Measurements from ENCODE around the gene RAB26. TPM values are rescaled to one million over a fixed set of nuclear protein-coding genes. Genes with fewer than 3 reads are reported as not detected.

Gene RAB26
- total RNA-seq, 1 experiment from 2014 or later = 10.8 TPM

DNA sequence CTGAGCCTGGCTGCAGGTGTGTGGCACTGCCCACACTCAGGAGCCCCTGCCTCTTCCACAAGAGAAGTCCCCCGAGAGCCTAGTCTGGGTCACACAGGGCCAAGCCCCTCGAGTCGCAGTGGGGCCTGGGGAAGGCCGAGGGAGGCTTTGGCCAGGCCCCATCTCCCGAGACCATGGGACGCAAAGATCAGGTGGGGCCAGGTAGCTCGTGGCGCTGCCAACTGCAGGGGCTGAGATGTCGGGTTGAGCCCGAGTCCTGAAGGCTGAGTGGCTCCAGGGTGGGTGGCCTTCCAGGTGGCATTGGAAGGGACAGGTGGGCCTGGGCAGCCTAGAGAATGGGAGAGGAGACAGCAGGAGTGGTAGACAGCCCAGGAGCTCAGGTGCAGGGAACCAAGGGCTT, 13.5 kb downstream of the RAB26 start:
- CTCF ChIA-PET = interaction anchor here (0.9 kb wide), 1 partner anchor 126 kb away, joined by 3 read pairs; no protein-coding TSS in a partner anchor
- no peaks in the 10 kb centered on the region for H3K9me3 Mint-ChIP-seq (ENCODE audit: low read depth, unreplicated experiment)
- peaks cover 44% of the 10 kb centered on the region for H3K36me3 Mint-ChIP-seq (ENCODE audit: insufficient read depth, unreplicated experiment)
- intact Hi-C loops (cut with micrococcal nuclease; ENCODE audit: unreplicated experiment) = no loop called here
- TF ChIP-seq, protein P1, sequence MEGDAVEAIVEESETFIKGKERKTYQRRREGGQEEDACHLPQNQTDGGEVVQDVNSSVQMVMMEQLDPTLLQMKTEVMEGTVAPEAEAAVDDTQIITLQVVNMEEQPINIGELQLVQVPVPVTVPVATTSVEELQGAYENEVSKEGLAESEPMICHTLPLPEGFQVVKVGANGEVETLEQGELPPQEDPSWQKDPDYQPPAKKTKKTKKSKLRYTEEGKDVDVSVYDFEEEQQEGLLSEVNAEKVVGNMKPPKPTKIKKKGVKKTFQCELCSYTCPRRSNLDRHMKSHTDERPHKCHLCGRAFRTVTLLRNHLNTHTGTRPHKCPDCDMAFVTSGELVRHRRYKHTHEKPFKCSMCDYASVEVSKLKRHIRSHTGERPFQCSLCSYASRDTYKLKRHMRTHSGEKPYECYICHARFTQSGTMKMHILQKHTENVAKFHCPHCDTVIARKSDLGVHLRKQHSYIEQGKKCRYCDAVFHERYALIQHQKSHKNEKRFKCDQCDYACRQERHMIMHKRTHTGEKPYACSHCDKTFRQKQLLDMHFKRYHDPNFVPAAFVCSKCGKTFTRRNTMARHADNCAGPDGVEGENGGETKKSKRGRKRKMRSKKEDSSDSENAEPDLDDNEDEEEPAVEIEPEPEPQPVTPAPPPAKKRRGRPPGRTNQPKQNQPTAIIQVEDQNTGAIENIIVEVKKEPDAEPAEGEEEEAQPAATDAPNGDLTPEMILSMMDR (IDR thresholded peaks at IDR 0.05; ENCODE audit: unreplicated experiment) = no peak
- no peak for DNase-seq
- H3K27me3 Mint-ChIP-seq (ENCODE audit: unreplicated experiment) = no peaks in the 10 kb centered on the region
- H3K27ac Mint-ChIP-seq (ENCODE audit: unreplicated experiment) = no peak overlapping the region
- H3K4me3 Mint-ChIP-seq (ENCODE audit: low read depth, unreplicated experiment) = peak overlapping the region; percentile 21
- peaks cover 54% of the 10 kb centered on the region for H3K4me1 Mint-ChIP-seq (ENCODE audit: low read depth, unreplicated experiment)
- no TSS peak for BruUV-seq (replicated peaks)

DNA sequence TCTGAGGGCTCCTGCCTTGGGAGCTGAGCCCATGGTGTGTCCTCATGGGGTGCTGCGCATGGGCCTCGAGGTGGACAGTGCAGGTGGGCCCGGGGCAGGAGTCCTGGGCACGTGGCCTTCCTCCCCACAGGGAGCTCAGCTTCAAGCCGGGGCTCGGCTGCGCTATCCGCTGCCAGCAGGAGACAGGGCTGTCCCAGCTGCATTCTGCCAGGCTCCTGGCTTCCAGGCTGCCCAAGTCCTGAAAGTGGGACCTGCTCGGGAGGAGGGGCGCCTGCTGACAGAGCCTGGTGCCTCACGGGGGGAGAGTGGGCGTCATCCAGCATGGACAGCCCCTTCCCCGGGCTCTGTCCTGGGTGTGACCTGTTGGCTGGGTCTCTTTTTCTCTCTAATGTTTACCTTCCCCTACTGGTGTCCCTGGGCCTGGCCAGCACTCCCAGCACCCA, 14.3 kb downstream of the RAB26 start:
- H3K4me1 Mint-ChIP-seq (ENCODE audit: low read depth, unreplicated experiment) = peaks cover 46% of the 10 kb centered on the region
- intact Hi-C loops (cut with micrococcal nuclease; ENCODE audit: unreplicated experiment) = no loop called here
- BruUV-seq (replicated peaks) = no TSS peak
- TF ChIP-seq, protein P1 (IDR thresholded peaks at IDR 0.05; ENCODE audit: unreplicated experiment) = no peak
- peak overlapping the region; percentile 78 for H3K27ac Mint-ChIP-seq (ENCODE audit: unreplicated experiment)
- no peaks in the 10 kb centered on the region for H3K9me3 Mint-ChIP-seq (ENCODE audit: low read depth, unreplicated experiment)
- no peaks in the 10 kb centered on the region for H3K27me3 Mint-ChIP-seq (ENCODE audit: unreplicated experiment)
- peaks cover 39% of the 10 kb centered on the region for H3K36me3 Mint-ChIP-seq (ENCODE audit: insufficient read depth, unreplicated experiment)
- peak overlapping the region; percentile 58 for H3K4me3 Mint-ChIP-seq (ENCODE audit: low read depth, unreplicated experiment)
- peak; percentile 58 for DNase-seq
- CTCF ChIA-PET = interaction anchor here (0.9 kb wide), 1 partner anchor 126 kb away, joined by 3 read pairs; no protein-coding TSS in a partner anchor

DNA sequence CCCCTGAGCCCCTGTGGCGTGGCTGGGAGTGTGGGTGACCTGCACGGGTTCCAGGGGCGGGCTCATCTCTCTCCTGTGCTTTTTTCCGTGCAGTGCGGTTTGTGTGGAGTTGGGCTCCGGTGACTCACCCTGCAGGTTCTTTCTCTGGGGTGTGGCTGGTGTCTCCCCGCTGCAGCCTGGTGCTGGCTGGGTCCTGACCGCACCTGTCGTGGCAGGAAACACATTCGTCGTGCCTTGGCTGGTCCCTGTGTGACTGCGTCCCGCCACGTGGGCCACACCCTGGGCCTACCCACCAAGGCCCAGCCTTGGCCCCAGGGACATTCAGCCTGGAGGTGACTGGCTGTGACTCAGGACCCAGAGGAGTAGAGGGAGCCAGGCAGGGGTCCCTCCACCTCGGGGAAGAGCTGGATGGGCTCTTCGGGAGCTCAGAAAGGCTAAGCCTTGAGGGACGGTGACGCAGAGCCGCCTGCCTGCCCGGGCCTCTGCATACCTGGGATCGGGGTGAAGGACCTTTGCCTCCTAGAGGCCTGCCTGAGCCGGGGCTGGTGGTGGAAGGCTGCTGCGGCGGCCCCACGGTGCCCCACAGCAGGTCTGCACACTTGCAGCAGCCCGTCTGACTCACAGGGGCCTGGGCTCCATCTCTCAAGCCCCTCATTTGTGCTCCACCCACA, 14.9 kb downstream of the RAB26 start:
- CTCF ChIA-PET = interaction anchor here (0.6 to 1.0 kb wide), 4 partner anchors 10 to 52 kb away, joined by 3 read pairs; partner anchors contain the start of gene PGP
- H3K27ac Mint-ChIP-seq (ENCODE audit: unreplicated experiment) = peak overlapping the region; percentile 78
- intact Hi-C loops (cut with micrococcal nuclease; ENCODE audit: unreplicated experiment) = no loop called here
- BruUV-seq (replicated peaks) = no TSS peak
- H3K4me1 Mint-ChIP-seq (ENCODE audit: low read depth, unreplicated experiment) = peaks cover 41% of the 10 kb centered on the region
- peak; percentile 89 for DNase-seq
- H3K27me3 Mint-ChIP-seq (ENCODE audit: unreplicated experiment) = no peaks in the 10 kb centered on the region
- TF ChIP-seq, protein P1 (IDR thresholded peaks at IDR 0.05; ENCODE audit: unreplicated experiment) = no peak
- H3K4me3 Mint-ChIP-seq (ENCODE audit: low read depth, unreplicated experiment) = peak overlapping the region; percentile 58
- peaks cover 38% of the 10 kb centered on the region for H3K36me3 Mint-ChIP-seq (ENCODE audit: insufficient read depth, unreplicated experiment)
- H3K9me3 Mint-ChIP-seq (ENCODE audit: low read depth, unreplicated experiment) = no peaks in the 10 kb centered on the region

DNA sequence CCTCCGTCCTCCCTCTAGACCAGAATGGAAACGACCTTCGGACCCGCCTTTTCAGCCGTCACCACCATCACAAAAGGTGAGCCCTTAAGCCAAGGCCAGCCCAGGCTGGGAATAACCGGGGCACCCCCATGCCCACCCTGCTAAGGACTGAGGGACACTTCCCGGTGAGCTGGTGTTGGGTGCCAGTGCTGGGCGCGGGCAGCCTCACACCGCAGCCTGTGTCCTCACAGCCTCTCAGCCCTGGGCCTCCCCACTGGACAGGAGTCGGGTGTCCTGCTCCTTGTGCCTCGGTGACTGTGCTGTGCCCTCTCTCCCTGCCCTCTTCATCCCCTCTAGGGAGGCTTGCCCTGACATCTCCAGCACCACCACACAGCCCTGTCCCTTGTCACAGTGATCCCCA, 17.4 kb downstream of the RAB26 start:
- H3K9me3 Mint-ChIP-seq (ENCODE audit: low read depth, unreplicated experiment) = no peaks in the 10 kb centered on the region
- peaks cover 33% of the 10 kb centered on the region for H3K4me1 Mint-ChIP-seq (ENCODE audit: low read depth, unreplicated experiment)
- no peak overlapping the region for H3K27ac Mint-ChIP-seq (ENCODE audit: unreplicated experiment)
- no TSS peak for BruUV-seq (replicated peaks)
- intact Hi-C loops (cut with micrococcal nuclease; ENCODE audit: unreplicated experiment) = no loop called here
- H3K36me3 Mint-ChIP-seq (ENCODE audit: insufficient read depth, unreplicated experiment) = peaks cover 57% of the 10 kb centered on the region
- no peaks in the 10 kb centered on the region for H3K27me3 Mint-ChIP-seq (ENCODE audit: unreplicated experiment)
- DNase-seq = no peak
- CTCF ChIA-PET = no interaction called here
- TF ChIP-seq, protein P1 (IDR thresholded peaks at IDR 0.05; ENCODE audit: unreplicated experiment) = no peak
- H3K4me3 Mint-ChIP-seq (ENCODE audit: low read depth, unreplicated experiment) = no peak overlapping the region

All from Calu3 (cell line).